ENCODE measurements around the gene CASP9. TPM values are rescaled to one million over a fixed set of nuclear protein-coding genes. Genes with fewer than 3 reads are reported as not detected.
"Not testable (repeated sequence)": the region's sequence is repeated elsewhere in the genome, so short reads cannot be mapped to it uniquely, and the experiment has no call there.

Gene CASP9
- total and polyA plus RNA-seq, 7 donors = 5.3 to 10.5 (median 8.0) TPM

GRCh38 chr1:15460708-15461095, 63.3 kb downstream of the CASP9 start:
- no peak overlapping the region for H3K4me3 ChIP-seq
- H3K9me3 ChIP-seq = no peaks in the 10 kb centered on the region
- no peak for DNase-seq
- intact Hi-C loops (cut with DNase I) = no loop called here
- H3K27me3 ChIP-seq (ENCODE audit: insufficient read depth in 3 of 3, low read length in 2 of 3) = peaks cover 0 to 2% (median 0%) of the 10 kb centered on the region in 3 donors
- 82 to 85% (median 84%) methylated on average over 9 of the region's 9 CpGs for WGBS, 3 donors
- no peak overlapping the region for H3K27ac ChIP-seq
- H3K4me1 ChIP-seq = no peaks in the 10 kb centered on the region
- no peaks in the 10 kb centered on the region for H3K36me3 ChIP-seq (ENCODE audit: insufficient read depth in 1 of 2, low read depth in 1 of 2)
- ATAC-seq = no peak
- TF ChIP-seq, protein P1, sequence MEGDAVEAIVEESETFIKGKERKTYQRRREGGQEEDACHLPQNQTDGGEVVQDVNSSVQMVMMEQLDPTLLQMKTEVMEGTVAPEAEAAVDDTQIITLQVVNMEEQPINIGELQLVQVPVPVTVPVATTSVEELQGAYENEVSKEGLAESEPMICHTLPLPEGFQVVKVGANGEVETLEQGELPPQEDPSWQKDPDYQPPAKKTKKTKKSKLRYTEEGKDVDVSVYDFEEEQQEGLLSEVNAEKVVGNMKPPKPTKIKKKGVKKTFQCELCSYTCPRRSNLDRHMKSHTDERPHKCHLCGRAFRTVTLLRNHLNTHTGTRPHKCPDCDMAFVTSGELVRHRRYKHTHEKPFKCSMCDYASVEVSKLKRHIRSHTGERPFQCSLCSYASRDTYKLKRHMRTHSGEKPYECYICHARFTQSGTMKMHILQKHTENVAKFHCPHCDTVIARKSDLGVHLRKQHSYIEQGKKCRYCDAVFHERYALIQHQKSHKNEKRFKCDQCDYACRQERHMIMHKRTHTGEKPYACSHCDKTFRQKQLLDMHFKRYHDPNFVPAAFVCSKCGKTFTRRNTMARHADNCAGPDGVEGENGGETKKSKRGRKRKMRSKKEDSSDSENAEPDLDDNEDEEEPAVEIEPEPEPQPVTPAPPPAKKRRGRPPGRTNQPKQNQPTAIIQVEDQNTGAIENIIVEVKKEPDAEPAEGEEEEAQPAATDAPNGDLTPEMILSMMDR (IDR thresholded peaks at IDR 0.05) = no peak

DNA sequence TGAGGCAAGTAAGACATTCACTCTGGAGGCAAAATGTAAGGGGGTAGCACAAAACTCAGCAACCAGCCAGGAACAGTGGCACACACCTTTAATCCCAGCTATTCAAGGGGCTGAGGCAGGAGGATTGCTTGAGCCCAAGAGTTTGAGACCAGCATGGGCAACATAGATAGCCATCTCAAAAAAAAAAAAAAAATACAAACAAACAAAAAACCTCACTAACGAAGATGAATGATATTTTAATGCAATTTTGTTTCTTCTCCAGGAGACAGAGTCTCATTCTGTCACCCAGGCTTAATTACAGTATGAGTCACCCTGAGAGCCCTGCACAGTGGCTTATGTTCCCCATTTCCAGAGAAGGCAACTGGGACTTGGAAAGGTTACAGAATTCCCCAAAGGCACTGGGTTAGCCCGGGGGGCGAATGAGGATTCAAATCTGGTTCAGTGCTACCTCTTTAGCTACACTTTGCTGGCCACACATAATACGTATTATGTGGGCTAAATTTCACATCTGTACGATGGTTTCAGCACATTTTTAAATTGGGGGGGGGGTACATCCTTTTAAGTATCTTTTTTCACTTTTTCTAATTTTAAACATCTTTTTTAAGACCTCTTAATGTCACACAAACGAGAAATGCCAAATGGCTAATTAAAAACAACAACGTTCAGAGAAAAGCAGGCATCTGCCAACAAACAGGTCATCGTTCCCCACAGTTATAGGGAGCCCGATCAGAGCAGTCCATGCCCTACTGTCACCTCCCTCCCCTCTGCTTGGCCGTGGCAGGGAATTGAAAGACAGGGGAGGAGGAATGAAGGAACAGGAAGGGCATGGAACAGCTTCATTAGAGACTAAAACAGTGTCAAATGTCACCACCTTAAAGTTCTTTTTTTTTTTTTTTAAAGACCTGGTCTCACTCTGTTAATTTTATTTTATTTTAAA, 64.0 kb downstream of the CASP9 start:
- intact Hi-C loops (cut with DNase I) = no loop called here
- TF ChIP-seq, protein P1 (IDR thresholded peaks at IDR 0.05) = no peak

DNA sequence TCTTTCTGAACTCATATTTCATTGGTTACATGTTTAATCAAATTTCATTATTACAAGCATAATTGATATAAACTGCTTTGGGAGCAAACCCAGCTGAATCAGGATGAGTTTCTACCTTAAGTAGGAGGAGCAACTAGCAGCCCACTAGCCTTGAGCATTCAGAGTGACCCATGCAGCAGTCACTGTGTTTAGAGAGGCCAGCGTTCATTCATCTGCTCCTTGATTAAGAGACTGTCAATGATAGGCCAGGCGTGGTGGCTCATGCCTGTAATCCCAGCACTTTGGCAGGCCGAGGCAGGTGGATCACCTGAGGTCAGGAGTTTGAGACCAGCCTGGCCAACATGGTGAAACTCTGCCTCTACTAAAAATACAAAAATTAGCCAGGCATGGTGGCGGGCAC, 65.6 kb downstream of the CASP9 start:
- H3K4me3 ChIP-seq; DNase-seq; H3K9me3 ChIP-seq; ATAC-seq; H3K36me3 ChIP-seq (ENCODE audit: insufficient read depth in 1 of 2, low read depth in 1 of 2); H3K4me1 ChIP-seq; H3K27me3 ChIP-seq (ENCODE audit: insufficient read depth in 3 of 3, low read length in 2 of 3); H3K27ac ChIP-seq; intact Hi-C loops (cut with DNase I): not testable (repeated sequence)
- WGBS, 3 donors = 81 to 89% (median 88%) methylated on average over 4 of the region's 4 CpGs

More for the DNA sequence above, 64.0 kb downstream of the CASP9 start:
- no peaks in the 10 kb centered on the region for H3K9me3 ChIP-seq
- WGBS, 3 donors = 23 to 38% (median 27%) methylated on average over 10 of the region's 10 CpGs
- no peak for ATAC-seq
- no peak for DNase-seq
- no peak overlapping the region for H3K4me3 ChIP-seq
- peaks cover 0 to 2% (median 0%) of the 10 kb centered on the region in 3 donors for H3K27me3 ChIP-seq (ENCODE audit: insufficient read depth in 3 of 3, low read length in 2 of 3)
- H3K36me3 ChIP-seq (ENCODE audit: insufficient read depth in 1 of 2, low read depth in 1 of 2) = no peaks in the 10 kb centered on the region
- no peak overlapping the region for H3K27ac ChIP-seq
- no peaks in the 10 kb centered on the region for H3K4me1 ChIP-seq

- H3K27ac ChIP-seq = no peak overlapping the region
- H3K4me3 ChIP-seq = no peak overlapping the region
- H3K9me3 ChIP-seq = no peaks in the 10 kb centered on the region
- no peak for DNase-seq
- peaks cover 0 to 2% (median 0%) of the 10 kb centered on the region in 3 donors for H3K27me3 ChIP-seq (ENCODE audit: insufficient read depth in 3 of 3, low read length in 2 of 3)
- 81 to 87% (median 86%) methylated on average over 2 of the region's 2 CpGs for WGBS, 3 donors
- no peak for ATAC-seq
- no peaks in the 10 kb centered on the region for H3K36me3 ChIP-seq (ENCODE audit: insufficient read depth in 1 of 2, low read depth in 1 of 2)
- intact Hi-C loops (cut with DNase I) = no loop called here
- no peaks in the 10 kb centered on the region for H3K4me1 ChIP-seq
- TF ChIP-seq, protein P1 (IDR thresholded peaks at IDR 0.05) = no peak
Observed at GRCh38 chr1:15457585-15457984, 66.4 kb downstream of the CASP9 start.

- intact Hi-C loops (cut with DNase I) = no loop called here
- WGBS, 3 donors = 91 to 94% (median 91%) methylated on average over 8 of the region's 8 CpGs
- H3K27ac ChIP-seq = no peak within 1 kb of the TSS
- peaks cover 0 to 2% (median 0%) of the 10 kb centered on the region in 3 donors for H3K27me3 ChIP-seq (ENCODE audit: insufficient read depth in 3 of 3, low read length in 2 of 3)
- TF ChIP-seq, protein P1 (IDR thresholded peaks at IDR 0.05) = no peak
- H3K9me3 ChIP-seq = no peaks in the 10 kb centered on the region
- ATAC-seq (no peak), DNase-seq (no peak)
- no peaks in the 10 kb centered on the region for H3K36me3 ChIP-seq (ENCODE audit: insufficient read depth in 1 of 2, low read depth in 1 of 2)
- H3K4me1 ChIP-seq = no peaks in the 10 kb centered on the region
- no peak within 1 kb of the TSS for H3K4me3 ChIP-seq
Observed at GRCh38 chr1:15456313-15456954, 67.6 kb downstream of the CASP9 start, which contains the start of gene CELA2A. Gene CELA2A (plus strand): TSS chr1:15456732. CDS start chr1:15456754, 22 bp downstream.
